GM12875 (cell line): Measurements from ENCODE around the gene PSMB7.

Experiments
- H3K4me3 ChIP-seq: one replicate; pipeline ENCODE4 v1.5.1; 2011; ENCODE audit warnings: low read depth, low read length, control low read depth
- CTCF ChIP-seq: IDR thresholded peaks from 2 replicates; pipeline ENCODE4 v1.5.1; 2011; ENCODE audit warnings: low read depth, mild to moderate bottlenecking, control low read depth, inconsistent platforms, low read length, moderate library complexity, borderline replicate concordance; ENCODE audit not compliant: insufficient read depth

Gene PSMB7

DNA sequence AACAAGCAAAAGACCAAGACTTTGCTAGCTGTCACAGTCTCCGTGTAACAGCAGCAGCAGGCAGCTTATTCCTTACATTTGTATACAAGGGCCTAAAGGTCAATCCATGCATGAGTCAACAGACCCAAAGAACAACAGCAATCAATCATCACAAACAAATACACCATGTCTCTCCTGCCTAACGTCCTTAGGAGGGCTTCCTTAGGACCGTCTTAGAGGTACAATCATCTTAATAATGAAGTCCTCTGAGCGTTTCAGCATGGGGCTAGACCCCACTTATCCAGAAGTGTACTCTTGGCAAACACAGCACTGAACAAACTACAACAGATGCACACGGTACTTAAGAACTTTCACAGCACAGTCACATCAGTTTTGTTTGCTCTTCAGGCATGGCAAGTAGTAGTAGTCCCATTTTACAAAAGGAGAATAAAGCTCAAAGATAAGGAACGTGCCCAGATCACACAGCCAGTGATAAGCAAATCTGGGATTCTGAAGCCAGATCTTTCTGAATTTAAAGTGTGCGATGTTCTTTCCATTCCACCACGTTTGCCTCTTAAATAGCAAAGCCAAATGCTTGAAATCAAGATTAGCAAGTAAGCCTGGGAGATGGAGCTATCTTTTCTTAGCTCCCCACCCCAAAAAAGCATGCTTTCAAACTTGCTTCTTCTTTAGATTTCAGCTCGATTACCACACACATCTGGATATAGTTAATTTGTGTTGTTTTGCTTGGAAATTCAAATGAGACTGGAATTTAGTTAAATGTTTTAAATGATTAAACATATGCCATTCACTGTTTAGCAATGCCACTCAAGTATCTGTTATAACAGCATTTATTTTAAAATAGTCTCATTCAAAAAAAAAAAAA is 24.2 kb downstream of the PSMB7 start:
- no peak overlapping the region for H3K4me3 ChIP-seq
- TF ChIP-seq CTCF: no peak

DNA sequence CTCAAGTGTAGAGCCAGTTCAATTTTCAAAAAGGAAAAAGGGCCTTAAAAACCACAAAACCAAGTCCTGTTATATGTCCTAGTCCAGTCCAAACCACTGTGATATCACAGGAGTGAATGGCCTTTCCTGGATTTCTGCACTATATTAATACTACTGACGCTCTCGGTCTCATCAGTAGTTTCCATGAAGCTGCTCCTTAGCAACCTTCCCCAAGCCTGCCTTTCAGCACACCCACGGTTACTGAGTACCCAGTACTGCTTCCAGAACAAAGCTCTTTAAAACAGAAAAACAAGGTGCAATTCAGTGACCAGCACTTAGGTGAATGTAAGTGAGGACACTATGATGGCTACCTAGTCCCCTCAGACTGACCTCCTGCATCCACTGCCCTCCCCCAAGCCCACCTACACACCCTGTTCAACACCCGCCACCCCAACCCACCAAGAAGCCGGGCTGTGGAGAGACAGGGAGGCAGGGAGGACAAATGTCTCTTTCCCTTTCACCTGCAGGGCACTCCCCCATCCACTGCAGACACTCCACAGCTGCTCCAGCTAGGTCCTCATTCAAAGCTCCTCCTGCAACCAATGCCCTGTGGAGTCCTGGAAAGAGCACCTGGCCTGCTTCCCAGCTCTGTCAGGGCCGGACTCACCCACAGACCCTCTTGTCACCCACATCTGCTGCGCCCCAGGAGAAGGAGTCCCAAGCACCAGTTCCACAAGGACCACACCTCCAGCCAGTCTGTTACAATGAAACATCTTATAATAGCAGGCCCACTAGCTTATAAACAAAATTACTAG is 25.9 kb downstream of the PSMB7 start:
- no peak for TF ChIP-seq CTCF
- no peak overlapping the region for H3K4me3 ChIP-seq

GRCh38 chr9:124388275-124389048 is 26.8 kb downstream of the PSMB7 start:
- no peak for TF ChIP-seq CTCF
- no peak overlapping the region for H3K4me3 ChIP-seq

DNA sequence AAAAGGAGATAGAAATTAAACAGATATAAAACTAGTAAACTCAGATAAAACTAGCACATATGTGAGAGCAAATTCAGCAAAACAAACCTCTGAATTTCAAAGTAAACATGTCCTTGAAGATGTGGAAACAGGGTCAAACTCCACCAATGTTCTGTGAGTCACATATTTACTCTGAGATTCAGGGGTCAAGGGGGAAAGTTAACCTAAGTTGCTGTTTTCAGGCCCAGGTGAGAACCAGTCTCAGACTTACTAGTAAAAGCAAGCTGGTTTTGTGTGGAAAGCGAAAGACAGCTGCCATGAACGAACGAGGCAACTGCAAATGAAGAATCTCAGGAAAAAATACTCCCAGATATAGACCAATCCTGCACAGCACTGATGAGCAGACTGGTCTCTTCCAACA is 29.0 kb downstream of the PSMB7 start:
- no peak overlapping the region for H3K4me3 ChIP-seq
- TF ChIP-seq CTCF: no peak

GRCh38 chr9:124385623-124386022 is 29.6 kb downstream of the PSMB7 start:
- TF ChIP-seq CTCF: no peak
- H3K4me3 ChIP-seq: no peak overlapping the region

GRCh38 chr9:124384846-124385245 is 30.4 kb downstream of the PSMB7 start:
- TF ChIP-seq CTCF: no peak
- no peak overlapping the region for H3K4me3 ChIP-seq
